ENCODE data around the gene TMEM272. TPM values are rescaled to one million over a fixed set of nuclear protein-coding genes. Genes with fewer than 3 reads are reported as not detected.

The TMEM272 gene
- total RNA-seq, 1 donor from 2014 or later: 0.12 TPM

GRCh38 chr13:51772105-51772455 lies 72.9 kb downstream of the TMEM272 start:
- no peak for DNase-seq (ENCODE audit: low spot score)
- Mint-ChIP-seq H3K27ac (ENCODE audit: unreplicated experiment) (no peak overlapping the region), H3K27me3 (ENCODE audit: low read depth) (no peaks in the 10 kb centered on the region), H3K9me3 (ENCODE audit: low read depth) (no peaks in the 10 kb centered on the region), H3K4me3 (ENCODE audit: unreplicated experiment) (no peak overlapping the region), H3K4me1 (ENCODE audit: low read depth) (peaks cover 4% of the 10 kb centered on the region), H3K36me3 (ENCODE audit: low read depth) (peaks cover 1% of the 10 kb centered on the region)
- no peak for TF ChIP-seq CTCF (IDR thresholded peaks at IDR 0.05)

GRCh38 chr13:51771418-51772104 lies 73.4 kb downstream of the TMEM272 start:
- Mint-ChIP-seq H3K4me3 (ENCODE audit: unreplicated experiment) (no peak overlapping the region), H3K27ac (ENCODE audit: unreplicated experiment) (no peak overlapping the region), H3K4me1 (ENCODE audit: low read depth) (peaks cover 4% of the 10 kb centered on the region), H3K36me3 (ENCODE audit: low read depth) (peaks cover 3% of the 10 kb centered on the region), H3K9me3 (ENCODE audit: low read depth) (no peaks in the 10 kb centered on the region), H3K27me3 (ENCODE audit: low read depth) (no peaks in the 10 kb centered on the region)
- DNase-seq (ENCODE audit: low spot score): no peak
- TF ChIP-seq CTCF (IDR thresholded peaks at IDR 0.05): no peak

GRCh38 chr13:51770681-51771417 lies 74.1 kb downstream of the TMEM272 start:
- DNase-seq (ENCODE audit: low spot score): no peak
- peaks cover 4% of the 10 kb centered on the region for H3K36me3 Mint-ChIP-seq (ENCODE audit: low read depth)
- no peak overlapping the region for H3K27ac Mint-ChIP-seq (ENCODE audit: unreplicated experiment)
- TF ChIP-seq CTCF (IDR thresholded peaks at IDR 0.05): no peak
- H3K4me1 Mint-ChIP-seq (ENCODE audit: low read depth): peaks cover 4% of the 10 kb centered on the region
- H3K9me3 Mint-ChIP-seq (ENCODE audit: low read depth): no peaks in the 10 kb centered on the region
- H3K27me3 Mint-ChIP-seq (ENCODE audit: low read depth): no peaks in the 10 kb centered on the region
- H3K4me3 Mint-ChIP-seq (ENCODE audit: unreplicated experiment): no peak overlapping the region

GRCh38 chr13:51770160-51770559 lies 74.8 kb downstream of the TMEM272 start:
- Mint-ChIP-seq H3K27ac (ENCODE audit: unreplicated experiment) (no peak overlapping the region), H3K4me1 (ENCODE audit: low read depth) (peaks cover 4% of the 10 kb centered on the region), H3K9me3 (ENCODE audit: low read depth) (no peaks in the 10 kb centered on the region), H3K4me3 (ENCODE audit: unreplicated experiment) (no peak overlapping the region), H3K27me3 (ENCODE audit: low read depth) (no peaks in the 10 kb centered on the region), H3K36me3 (ENCODE audit: low read depth) (peaks cover 4% of the 10 kb centered on the region)
- no peak for TF ChIP-seq CTCF (IDR thresholded peaks at IDR 0.05)
- DNase-seq (ENCODE audit: low spot score): no peak

- Mint-ChIP-seq H3K36me3 (ENCODE audit: low read depth) (peaks cover 4% of the 10 kb centered on the region), H3K4me1 (ENCODE audit: low read depth) (peaks cover 10% of the 10 kb centered on the region), H3K27me3 (ENCODE audit: low read depth) (no peaks in the 10 kb centered on the region), H3K27ac (ENCODE audit: unreplicated experiment) (no peak overlapping the region), H3K9me3 (ENCODE audit: low read depth) (no peaks in the 10 kb centered on the region), H3K4me3 (ENCODE audit: unreplicated experiment) (no peak overlapping the region)
- no peak for DNase-seq (ENCODE audit: low spot score)
- TF ChIP-seq CTCF (IDR thresholded peaks at IDR 0.05): no peak
Measured at GRCh38 chr13:51769455-51770127, 75.4 kb downstream of the TMEM272 start.
